Panc1 (cell line): ENCODE results near the gene MAGI1. TPM values are rescaled to one million over a fixed set of nuclear protein-coding genes. Genes with fewer than 3 reads are reported as not detected.

Source experiments
- ATAC-seq: fragments of 200-7000 bp; cut with Tn5 transposase; 2 replicates; pipeline ENCODE4 v1.9.1; 2020; ENCODE audit warnings: mild to moderate bottlenecking, moderate library complexity
- BruUV-seq: library from RNA; stranded (reverse); fragments of 400-500 nt; replicated peaks from 2 replicates; lab custom pipeline; 2021; lab: Mats Ljungman, UMichigan
- CTCF ChIA-PET: fragments of 300-600 bp; sonication (Branson Sonifier 250); formaldehyde crosslinking; loops from one replicate; lab custom pipeline; 2022; ENCODE audit warnings: antibody characterized with exemption; lab: Charles Lee
- POLR2A ChIA-PET: fragments of 300-600 bp; sonication (Branson Sonifier 250); formaldehyde crosslinking; loops from one replicate; lab custom pipeline; 2022; ENCODE audit warnings: antibody characterized with exemption; lab: Charles Lee
- DNase-seq: peaks from one replicate; pipeline ENCODE4 v3.0.0-alpha.2; 2010; ENCODE audit warnings: low read depth, low spot score
- H3K27ac ChIP-seq: 2 replicates; pipeline ENCODE4 v1.5.1; 2011; ENCODE audit warnings: mild to moderate bottlenecking, low read length, inconsistent platforms
- H3K27me3 ChIP-seq: fragments of 200-500 bp; sonication (Bioruptor generic); 2 replicates; pipeline ENCODE4 v1.6.0; 2014; ENCODE audit warnings: low read length, inconsistent platforms; ENCODE audit not compliant: control insufficient read depth, insufficient read depth
- H3K36me3 ChIP-seq: fragments of 200-500 bp; sonication (Bioruptor generic); 2 replicates; pipeline ENCODE4 v1.5.1; 2014; ENCODE audit warnings: inconsistent platforms, mild to moderate bottlenecking, low read length, moderate library complexity; ENCODE audit not compliant: control insufficient read depth, insufficient read depth
- H3K4me1 ChIP-seq: 2 replicates; pipeline ENCODE4 v1.5.1; 2011; ENCODE audit warnings: inconsistent platforms, mild to moderate bottlenecking, low read length, moderate library complexity; ENCODE audit not compliant: control insufficient read depth, insufficient read depth
- H3K4me3 ChIP-seq, 2 experiments: 2 replicates each; pipeline ENCODE4 v1.5.1; 2011 to 2012; ENCODE audit warnings: low read depth in 2 of 2, low read length in 2 of 2, mild to moderate bottlenecking in 2 of 2, inconsistent platforms in 1 of 2, moderate library complexity in 1 of 2
- H3K9me3 ChIP-seq: fragments of 200-500 bp; sonication (Bioruptor generic); 2 replicates; pipeline ENCODE4 v1.5.1; 2014; ENCODE audit warnings: low read depth, mild to moderate bottlenecking, inconsistent platforms, low read length, moderate library complexity; ENCODE audit not compliant: control insufficient read depth, insufficient read depth
- CTCF ChIP-seq: fragments of 450-650 bp; IDR thresholded peaks from 2 replicates; pipeline ENCODE4 v1.5.1; 2017; ENCODE audit warnings: mild to moderate bottlenecking
- POLR2AphosphoS5 ChIP-seq: IDR thresholded peaks from 2 replicates; pipeline ENCODE4 v1.6.1; 2012; ENCODE audit warnings: mild to moderate bottlenecking, low read depth, low read length, moderate library complexity
- REST ChIP-seq, 2 experiments: IDR thresholded peaks; 2 replicates each; pipeline ENCODE4 v1.6.1; 2011 to 2012; ENCODE audit warnings: low read depth in 2 of 2, control low read depth in 1 of 2, low read length in 1 of 2, mild to moderate bottlenecking in 1 of 2, moderate library complexity in 1 of 2; ENCODE audit not compliant: insufficient read depth in 1 of 2
- SIN3A ChIP-seq: IDR thresholded peaks from 2 replicates; pipeline ENCODE4 v1.6.1; 2012; ENCODE audit warnings: low read depth, mild to moderate bottlenecking, low read length, moderate library complexity, borderline replicate concordance; ENCODE audit not compliant: insufficient read depth
- TCF7L2 ChIP-seq: IDR thresholded peaks from 2 replicates; pipeline ENCODE4 v1.6.1; 2011; ENCODE audit warnings: mild to moderate bottlenecking, low read depth, low read length, inconsistent platforms
- in situ Hi-C: cut with HindIII; loops from 2 replicates; pipeline ENCODE4 v1.10.0; 2016; ENCODE audit warnings: low sequenced_read_pairs, low pct_unique_long_range_greater_than_20kb
- intact Hi-C: fragments of 100-400 bp; cut with micrococcal nuclease; formaldehyde crosslinking; loops from one replicate; pipeline ENCODE4 v1.10.0; 2022; ENCODE audit not compliant: unreplicated experiment
- total RNA-seq: library from RNA; stranded (reverse); gene quantifications from one replicate; pipeline ENCODE4 v1.2.1, GENCODE V29; 2021; ENCODE audit not compliant: unreplicated experiment

The MAGI1 gene
- total RNA-seq, 1 experiment from 2014 or later: 9.5 TPM

GRCh38 chr3:65979731-65980130, 59.0 kb downstream of the MAGI1 start:
- no peaks in the 10 kb centered on the region for H3K9me3 ChIP-seq
- ChIA-PET POLR2A (no interaction called here), CTCF (no interaction called here)
- DNase-seq (no peak), ATAC-seq (no peak)
- no peaks in the 10 kb centered on the region for H3K27me3 ChIP-seq
- no TSS peak for BruUV-seq
- H3K4me1 ChIP-seq: no peaks in the 10 kb centered on the region
- intact Hi-C loops: no loop called here
- TF ChIP-seq REST (IDR thresholded peaks at IDR 0.05; ENCODE audit: insufficient read depth in 1 of 2, low read depth in 2 of 2, low read length in 1 of 2) (no peak), POLR2AphosphoS5 (no peak), TCF7L2 (no peak), SIN3A (no peak), CTCF (no peak)
- in situ Hi-C loops: no loop called here
- no peaks in the 10 kb centered on the region for H3K36me3 ChIP-seq
- no peak overlapping the region for H3K27ac ChIP-seq
- no peak overlapping the region for H3K4me3 ChIP-seq

GRCh38 chr3:65979162-65979561, 59.6 kb downstream of the MAGI1 start:
- ATAC-seq (no peak), DNase-seq (no peak)
- H3K27me3 ChIP-seq: no peaks in the 10 kb centered on the region
- CTCF ChIA-PET: no interaction called here
- H3K4me3 ChIP-seq: no peak overlapping the region
- intact Hi-C loops: no loop called here
- no peak for TF ChIP-seq POLR2AphosphoS5
- TF ChIP-seq SIN3A: no peak
- no peak for TF ChIP-seq REST (IDR thresholded peaks at IDR 0.05; ENCODE audit: insufficient read depth in 1 of 2, low read depth in 2 of 2, low read length in 1 of 2)
- no peak for TF ChIP-seq TCF7L2
- TF ChIP-seq CTCF: no peak
- H3K9me3 ChIP-seq: no peaks in the 10 kb centered on the region
- in situ Hi-C loops: no loop called here
- no TSS peak for BruUV-seq
- POLR2A ChIA-PET: no interaction called here
- no peak overlapping the region for H3K27ac ChIP-seq
- H3K36me3 ChIP-seq: no peaks in the 10 kb centered on the region
- no peaks in the 10 kb centered on the region for H3K4me1 ChIP-seq
